GM23248 (cell line): ENCODE results near the gene FAM168A. TPM values are rescaled to one million over a fixed set of nuclear protein-coding genes. Genes with fewer than 3 reads are reported as not detected.

Experiments
- DNase-seq: peaks from one replicate; pipeline ENCODE4 v3.0.0-alpha.2; 2015
- H2AFZ ChIP-seq: fragments of 200-600 bp; sonication (generic); 2 replicates; pipeline ENCODE4 v1.6.1; 2016; ENCODE audit warnings: antibody characterized with exemption
- H3F3A ChIP-seq: fragments of 200-600 bp; sonication (generic); 2 replicates; pipeline ENCODE4 v1.6.1; 2016; ENCODE audit warnings: mild to moderate bottlenecking, antibody characterized with exemption, mixed run types; ENCODE audit not compliant: insufficient read depth
- H3K27ac ChIP-seq: fragments of 200-600 bp; sonication (generic); 2 replicates; pipeline ENCODE4 v1.5.1; 2016; ENCODE audit warnings: mild to moderate bottlenecking
- H3K27me3 ChIP-seq: fragments of 200-600 bp; sonication (generic); replicated peaks from 2 replicates; pipeline ENCODE4 v1.6.1; 2016; ENCODE audit warnings: mild to moderate bottlenecking; ENCODE audit not compliant: insufficient read depth
- H3K36me3 ChIP-seq: fragments of 200-600 bp; sonication (generic); 2 replicates; pipeline ENCODE4 v1.6.1; 2016; ENCODE audit warnings: low read depth, mild to moderate bottlenecking
- H3K4me1 ChIP-seq: fragments of 200-600 bp; sonication (generic); 2 replicates; pipeline ENCODE4 v1.6.1; 2016; ENCODE audit warnings: mild to moderate bottlenecking; ENCODE audit not compliant: insufficient read depth
- H3K4me2 ChIP-seq: fragments of 200-600 bp; sonication (generic); one replicate; pipeline ENCODE4 v1.6.1; 2016; ENCODE audit warnings: mild to moderate bottlenecking; ENCODE audit not compliant: unreplicated experiment
- H3K4me3 ChIP-seq: fragments of 200-600 bp; sonication (generic); 2 replicates; pipeline ENCODE4 v1.5.1; 2016; ENCODE audit warnings: mild to moderate bottlenecking
- H3K79me2 ChIP-seq: fragments of 200-600 bp; sonication (generic); 2 replicates; pipeline ENCODE4 v1.6.1; 2016; ENCODE audit warnings: mild to moderate bottlenecking; ENCODE audit not compliant: insufficient read depth
- H3K9ac ChIP-seq: fragments of 200-600 bp; sonication (generic); 2 replicates; pipeline ENCODE4 v1.6.1; 2016; ENCODE audit warnings: mild to moderate bottlenecking
- H3K9me2 ChIP-seq: fragments of 200-600 bp; sonication (generic); 2 replicates; pipeline ENCODE4 v1.6.1; 2016; ENCODE audit warnings: mixed run types, mild to moderate bottlenecking, moderate library complexity; ENCODE audit not compliant: insufficient read depth
- H3K9me3 ChIP-seq: fragments of 200-600 bp; sonication (generic); one replicate; pipeline ENCODE4 v1.6.1; 2017; ENCODE audit warnings: low read depth
- H4K20me1 ChIP-seq: fragments of 200-600 bp; sonication (generic); 2 replicates; pipeline ENCODE4 v1.6.0; 2016; ENCODE audit not compliant: insufficient read depth
- EZH2 ChIP-seq: fragments of 200-600 bp; sonication (generic); IDR thresholded peaks from 2 replicates; pipeline ENCODE4 v1.6.1; 2018; ENCODE audit warnings: antibody characterized with exemption, mild to moderate bottlenecking; ENCODE audit not compliant: insufficient read depth, poor library complexity, severe bottlenecking
- EZH2phosphoT487 ChIP-seq: fragments of 200-600 bp; sonication (generic); IDR thresholded peaks from 2 replicates; pipeline ENCODE4 v1.6.1; 2018; ENCODE audit warnings: antibody characterized with exemption, moderate library complexity, mild to moderate bottlenecking, low read depth; ENCODE audit not compliant: insufficient read depth
- WGBS, 2 experiments: methylation state at CpG; one replicate each; pipeline ENCODE4 v1.1.6; 2015 to 2017; ENCODE audit warnings: low lambda C conversion rate in 2 of 2, low coverage in 1 of 2; ENCODE audit errors: missing lambda C conversion rate in 2 of 2; 5-methylcytosine and 5-hydroxymethylcytosine counted together
- in situ Hi-C: fragments of 300-500 bp; cut with MboI; formaldehyde crosslinking; loops from 2 replicates; pipeline ENCODE4 v1.15.0; 2020
- polyA plus RNA-seq: library from polyadenylated mRNA; unstranded; fragments of >200 nt; fragmentation: Nextera tagmentation; extraction: Ambion mirVana; gene quantifications from 2 replicates; pipeline ENCODE4 v1.2.1, GENCODE V29; 2016
- total RNA-seq: library from RNA; depleted of rRNA; stranded (reverse); fragments of >200 nt; shearing (Covaris generic); gene quantifications from 2 replicates; pipeline ENCODE4 v1.2.3, GENCODE V29; 2014

Gene FAM168A
- total and polyA plus RNA-seq, 2 experiments from 2014 or later: 9.1 to 26.4 TPM

DNA sequence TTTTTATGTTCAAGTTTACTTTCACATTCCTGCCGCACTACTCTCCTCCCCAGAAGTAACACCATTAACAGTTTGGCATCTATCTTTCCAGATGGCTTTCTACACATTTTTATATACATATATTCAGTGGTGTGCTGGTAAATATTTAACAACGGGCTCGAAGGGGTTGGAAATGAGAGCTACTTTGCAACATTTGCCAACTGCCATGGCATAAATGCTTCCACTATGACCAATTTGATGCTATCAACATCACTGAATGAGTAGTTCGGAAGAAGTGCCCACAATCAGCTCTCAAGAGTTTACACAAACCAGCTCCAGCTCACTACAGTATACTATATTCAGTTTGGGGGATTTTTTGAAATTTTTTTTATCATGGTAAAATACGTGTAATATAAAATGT, 166.5 kb downstream of the FAM168A start:
- no peaks in the 10 kb centered on the region for H4K20me1 ChIP-seq
- in situ Hi-C loops: no loop called here
- 65 to 68% methylated on average over 5 of the region's 5 CpGs for WGBS, 2 experiments

DNA sequence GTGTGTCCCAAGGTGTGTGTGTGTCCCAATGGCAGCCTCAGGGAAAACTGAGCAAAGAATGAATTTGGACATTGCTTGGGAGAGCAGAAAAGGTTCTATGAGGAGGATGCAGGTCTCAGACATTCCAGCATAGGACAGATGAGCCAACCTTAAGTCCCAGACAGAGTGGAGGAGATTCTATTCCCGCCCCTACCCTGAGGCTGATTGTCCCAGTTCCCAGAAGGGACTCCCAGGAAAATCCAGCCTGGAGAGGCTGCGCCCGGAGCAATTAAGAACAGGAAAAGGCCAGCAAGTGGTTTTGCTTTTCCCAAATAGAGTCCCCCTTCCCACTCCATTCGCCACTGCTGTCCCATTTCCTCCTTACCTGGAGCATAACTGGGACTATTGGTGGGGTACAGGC, 167.6 kb downstream of the FAM168A start:
- Histone ChIP-seq H3K27ac (no peak overlapping the region), H3K27me3 (no peaks in the 10 kb centered on the region), H3K79me2 (peaks cover 6% of the 10 kb centered on the region; the same call in 1 of the 2 replicates), H3K9me3 (no peaks in the 10 kb centered on the region), H3K4me1 (peaks cover 27% of the 10 kb centered on the region), H3K9ac (no peak overlapping the region), H3K9me2 (no peaks in the 10 kb centered on the region), H3K4me2 (no peak overlapping the region), H3F3A (peaks cover 27% of the 10 kb centered on the region), H3K36me3 (no peaks in the 10 kb centered on the region), H3K4me3 (no peak overlapping the region), H4K20me1 (no peaks in the 10 kb centered on the region), H2AFZ (no peak overlapping the region)
- TF ChIP-seq EZH2 (no peak), EZH2phosphoT487 (no peak)
- DNase-seq: no peak
- WGBS, 2 experiments: 99 to 100% methylated on average over 4 of the region's 4 CpGs
- in situ Hi-C loops: no loop called here

More for the DNA sequence above, 166.5 kb downstream of the FAM168A start:
- no peak overlapping the region for H3K27ac ChIP-seq
- no peaks in the 10 kb centered on the region for H3K36me3 ChIP-seq
- no peaks in the 10 kb centered on the region for H3K9me2 ChIP-seq
- H3K27me3 ChIP-seq: no peaks in the 10 kb centered on the region
- peaks cover 6% of the 10 kb centered on the region; the same call in 1 of the 2 replicates for H3K79me2 ChIP-seq
- no peak overlapping the region for H3K4me2 ChIP-seq
- no peaks in the 10 kb centered on the region for H3K9me3 ChIP-seq
- no peak overlapping the region for H3K4me3 ChIP-seq
- peaks cover 21% of the 10 kb centered on the region for H3K4me1 ChIP-seq
- H2AFZ ChIP-seq: no peak overlapping the region
- DNase-seq: peak; percentile 30
- H3K9ac ChIP-seq: no peak overlapping the region
- no peak for TF ChIP-seq EZH2
- no peak for TF ChIP-seq EZH2phosphoT487
- H3F3A ChIP-seq: peaks cover 21% of the 10 kb centered on the region

DNA sequence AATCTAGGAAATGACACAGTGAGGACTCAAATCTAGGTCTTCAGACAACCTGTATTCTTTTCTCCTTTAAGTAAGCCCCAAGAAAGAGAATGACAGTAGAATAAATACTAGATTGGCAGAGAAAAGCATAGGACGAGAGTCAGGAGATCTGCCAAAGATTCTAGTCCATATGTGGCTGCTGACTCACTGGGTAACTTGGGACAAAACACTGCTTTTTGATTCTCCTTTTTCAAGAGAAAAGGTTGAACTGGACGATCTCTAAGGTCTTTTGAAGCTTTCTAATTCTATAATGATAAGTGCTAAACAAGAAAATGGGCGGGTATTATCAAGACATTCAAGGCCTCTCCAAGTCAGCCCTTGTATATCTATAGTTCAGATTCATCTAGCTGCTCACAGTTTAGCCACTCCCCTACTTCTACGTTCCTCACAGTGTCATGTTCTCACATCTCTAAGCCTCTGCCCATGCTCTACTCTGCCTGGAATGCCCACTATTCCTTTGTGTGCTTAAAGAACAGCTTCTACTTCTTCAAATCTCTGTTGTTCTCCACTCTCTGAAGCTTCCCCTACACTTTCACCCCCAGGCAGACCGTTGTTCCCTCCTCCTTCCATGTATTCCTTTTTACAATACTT, 168.7 kb downstream of the FAM168A start:
- no peak overlapping the region for H3K4me3 ChIP-seq
- no peak overlapping the region for H2AFZ ChIP-seq
- H3F3A ChIP-seq: peaks cover 27% of the 10 kb centered on the region
- peaks cover 6% of the 10 kb centered on the region; the same call in 1 of the 2 replicates for H3K79me2 ChIP-seq
- peak overlapping the region; percentile 10; the same call in 1 of the 2 replicates for H3K9ac ChIP-seq
- H4K20me1 ChIP-seq: no peaks in the 10 kb centered on the region
- H3K9me3 ChIP-seq: no peaks in the 10 kb centered on the region
- TF ChIP-seq EZH2phosphoT487 (no peak), EZH2 (no peak)
- peak overlapping the region; percentile 43 for H3K4me2 ChIP-seq
- in situ Hi-C loops: no loop called here
- peak overlapping the region; percentile 59 for H3K27ac ChIP-seq
- no peaks in the 10 kb centered on the region for H3K36me3 ChIP-seq
- peaks cover 27% of the 10 kb centered on the region for H3K4me1 ChIP-seq
- 42 to 48% methylated on average over 5 of the region's 5 CpGs for WGBS, 2 experiments
- DNase-seq: peak; percentile 80
- no peaks in the 10 kb centered on the region for H3K9me2 ChIP-seq
- H3K27me3 ChIP-seq: no peaks in the 10 kb centered on the region

DNA sequence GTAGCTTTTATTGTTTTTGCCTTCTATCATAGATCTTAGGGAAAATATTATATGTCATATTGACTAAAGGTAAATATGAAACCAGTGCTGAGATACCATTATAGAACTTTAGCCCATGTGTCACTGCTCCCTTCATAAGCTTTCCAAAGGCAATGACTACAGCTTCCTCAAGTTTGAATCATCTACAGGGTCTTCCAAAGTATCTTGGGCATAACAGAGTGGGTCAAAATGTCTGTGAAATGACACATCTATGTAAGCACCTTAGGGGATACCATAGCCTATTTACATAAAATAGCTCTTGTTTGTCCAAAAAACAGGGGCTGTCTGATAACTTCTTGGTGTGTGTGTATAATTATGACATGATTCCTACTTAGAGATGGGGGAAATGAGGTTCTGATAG, 169.2 kb downstream of the FAM168A start:
- DNase-seq: peak; percentile 35
- in situ Hi-C loops: no loop called here
- peak overlapping the region; percentile 10; the same call in 1 of the 2 replicates for H3K9ac ChIP-seq
- H4K20me1 ChIP-seq: no peaks in the 10 kb centered on the region; the same call in 1 of the 2 replicates
- peak overlapping the region; percentile 59 for H3K27ac ChIP-seq
- no peak overlapping the region for H3K4me3 ChIP-seq
- 0 out of 2 replicates have a peak, but pooled peaks cover 3% of the 10 kb centered on the region for H3K36me3 ChIP-seq
- H3K9me2 ChIP-seq: no peaks in the 10 kb centered on the region
- peak overlapping the region; percentile 43 for H3K4me2 ChIP-seq
- peaks cover 27% of the 10 kb centered on the region for H3K4me1 ChIP-seq
- H3F3A ChIP-seq: peaks cover 27% of the 10 kb centered on the region
- H3K9me3 ChIP-seq: no peaks in the 10 kb centered on the region
- H3K79me2 ChIP-seq: peaks cover 6% of the 10 kb centered on the region; the same call in 1 of the 2 replicates
- TF ChIP-seq EZH2: no peak
- TF ChIP-seq EZH2phosphoT487: no peak
- no peak overlapping the region for H2AFZ ChIP-seq
- no peaks in the 10 kb centered on the region for H3K27me3 ChIP-seq
